GM12891 (cell line): ENCODE data around the gene C11orf24.

Experiments
- PAX5 ChIP-seq: IDR thresholded peaks from 2 replicates; pipeline ENCODE4 v1.6.1; 2011; ENCODE audit warnings: low read length, moderate library complexity, mild to moderate bottlenecking; ENCODE audit not compliant: insufficient read depth, severe bottlenecking
- POLR2A ChIP-seq: IDR thresholded peaks from 2 replicates; pipeline ENCODE4 v1.6.1; 2011; ENCODE audit warnings: low read depth, low read length, control low read depth
- POLR2AphosphoS5 ChIP-seq: IDR thresholded peaks from 2 replicates; pipeline ENCODE4 v1.6.1; 2011; ENCODE audit warnings: low read depth, low read length, control low read depth
- POU2F2 ChIP-seq: IDR thresholded peaks from 2 replicates; pipeline ENCODE4 v1.6.1; 2011; ENCODE audit warnings: low read depth, mild to moderate bottlenecking, control low read depth, low read length, moderate library complexity
- SPI1 ChIP-seq: IDR thresholded peaks from 2 replicates; pipeline ENCODE4 v1.6.1; 2011; ENCODE audit warnings: low read depth, low read length, control low read depth
- TAF1 ChIP-seq: IDR thresholded peaks from 2 replicates; pipeline ENCODE4 v1.6.1; 2011; ENCODE audit warnings: low read depth, low read length, control low read depth

GRCh38 chr11:68255526-68255925 is 16.2 kb downstream of the C11orf24 start:
- TF ChIP-seq POLR2A (no peak), POLR2AphosphoS5 (no peak), SPI1 (no peak), TAF1 (no peak), POU2F2 (no peak), PAX5 (no peak)
